NT2/D1 (cell line): ENCODE results near the gene SNCAIP.
A peak's percentile ranks its signal among the peaks of the same experiment; 100 is the strongest.

Source experiments
- DNase-seq: peaks from one replicate; pipeline ENCODE4 v3.0.0-alpha.2; 2011; ENCODE audit warnings: low read depth, low spot score
- H3K27me3 ChIP-seq: 2 replicates; pipeline ENCODE4 v1.6.0; 2011; ENCODE audit warnings: mild to moderate bottlenecking; ENCODE audit not compliant: insufficient read length, insufficient read depth
- H3K36me3 ChIP-seq: 2 replicates; pipeline ENCODE4 v1.6.1; 2011; ENCODE audit warnings: mild to moderate bottlenecking, low read length, mixed read lengths; ENCODE audit not compliant: insufficient read depth, insufficient read length
- H3K4me1 ChIP-seq: 2 replicates; pipeline ENCODE4 v1.5.1; 2011; ENCODE audit not compliant: insufficient read depth, insufficient read length
- H3K4me3 ChIP-seq: 2 replicates; pipeline ENCODE4 v1.5.1; 2011; ENCODE audit warnings: low read depth; ENCODE audit not compliant: insufficient read length
- H3K9ac ChIP-seq: 2 replicates; pipeline ENCODE4 v1.6.0; 2011; ENCODE audit warnings: low read depth; ENCODE audit not compliant: insufficient read length
- H3K9me3 ChIP-seq: 2 replicates; pipeline ENCODE4 v1.5.1; 2011; ENCODE audit warnings: mild to moderate bottlenecking, low read length; ENCODE audit not compliant: insufficient read depth
- SUZ12 ChIP-seq: IDR thresholded peaks from 2 replicates; pipeline ENCODE4 v1.6.1; 2011; ENCODE audit not compliant: insufficient read length, insufficient read depth; ENCODE audit errors: extremely low read depth
- YY1 ChIP-seq: IDR thresholded peaks from 2 replicates; pipeline ENCODE4 v1.6.1; 2011; ENCODE audit not compliant: insufficient read length, insufficient read depth
- ZNF274 ChIP-seq: IDR thresholded peaks from 2 replicates; pipeline ENCODE4 v1.6.1; 2011; ENCODE audit warnings: mild to moderate bottlenecking, low read depth, low read length

Gene SNCAIP

GRCh38 chr5:122287101-122287500 is 24.9 kb upstream of the SNCAIP start:
- Histone ChIP-seq H3K4me3 (no peak overlapping the region), H3K4me1 (peaks cover 2% of the 10 kb centered on the region), H3K9ac (peak overlapping the region; percentile 51), H3K36me3 (no peaks in the 10 kb centered on the region), H3K27me3 (no peaks in the 10 kb centered on the region), H3K9me3 (peaks cover 3% of the 10 kb centered on the region; the same call in 1 of the 2 replicates)
- TF ChIP-seq SUZ12 (no peak), ZNF274 (no peak), YY1 (no peak)
- no peak for DNase-seq

GRCh38 chr5:122291000-122291901 is 20.8 kb upstream of the SNCAIP start:
- Histone ChIP-seq H3K4me3 (no peak overlapping the region), H3K9ac (no peak overlapping the region), H3K36me3 (no peaks in the 10 kb centered on the region), H3K27me3 (no peaks in the 10 kb centered on the region), H3K4me1 (no peaks in the 10 kb centered on the region), H3K9me3 (no peaks in the 10 kb centered on the region)
- TF ChIP-seq ZNF274 (no peak), YY1 (no peak), SUZ12 (no peak)
- DNase-seq, result no peak

GRCh38 chr5:122292332-122292731 is 19.7 kb upstream of the SNCAIP start:
- no peak overlapping the region for H3K4me3 ChIP-seq
- no peaks in the 10 kb centered on the region for H3K9me3 ChIP-seq
- H3K36me3 ChIP-seq, result no peaks in the 10 kb centered on the region
- H3K4me1 ChIP-seq, result no peaks in the 10 kb centered on the region
- H3K27me3 ChIP-seq, result no peaks in the 10 kb centered on the region
- TF ChIP-seq ZNF274 (no peak), YY1 (no peak), SUZ12 (no peak)
- no peak for DNase-seq
- no peak overlapping the region for H3K9ac ChIP-seq

GRCh38 chr5:122295138-122295537 is 16.9 kb upstream of the SNCAIP start:
- Histone ChIP-seq H3K36me3 (no peaks in the 10 kb centered on the region), H3K9ac (no peak overlapping the region), H3K4me3 (no peak overlapping the region), H3K9me3 (no peaks in the 10 kb centered on the region), H3K4me1 (no peaks in the 10 kb centered on the region), H3K27me3 (no peaks in the 10 kb centered on the region)
- DNase-seq, result no peak
- TF ChIP-seq SUZ12 (no peak), YY1 (no peak), ZNF274 (no peak)

GRCh38 chr5:122296871-122297270 is 15.2 kb upstream of the SNCAIP start:
- TF ChIP-seq ZNF274 (no peak), SUZ12 (no peak), YY1 (no peak)

GRCh38 chr5:122297587-122298298 is 14.3 kb upstream of the SNCAIP start:
- Histone ChIP-seq H3K36me3 (no peaks in the 10 kb centered on the region), H3K9me3 (no peaks in the 10 kb centered on the region), H3K9ac (no peak overlapping the region), H3K4me3 (no peak overlapping the region), H3K27me3 (no peaks in the 10 kb centered on the region), H3K4me1 (no peaks in the 10 kb centered on the region)
- TF ChIP-seq YY1 (no peak), ZNF274 (no peak), SUZ12 (no peak)
- DNase-seq, result no peak

More at GRCh38 chr5:122296871-122297270, 15.2 kb upstream of the SNCAIP start:
- DNase-seq, result no peak
- no peak overlapping the region for H3K9ac ChIP-seq
- no peaks in the 10 kb centered on the region for H3K9me3 ChIP-seq
- no peaks in the 10 kb centered on the region for H3K4me1 ChIP-seq
- no peaks in the 10 kb centered on the region for H3K36me3 ChIP-seq
- no peak overlapping the region for H3K4me3 ChIP-seq
- no peaks in the 10 kb centered on the region for H3K27me3 ChIP-seq

GRCh38 chr5:122300374-122300773 is 11.7 kb upstream of the SNCAIP start:
- no peak for TF ChIP-seq SUZ12
- no peak for DNase-seq
- no peaks in the 10 kb centered on the region for H3K4me1 ChIP-seq
- H3K4me3 ChIP-seq, result no peak overlapping the region
- H3K36me3 ChIP-seq, result no peaks in the 10 kb centered on the region
- no peak overlapping the region for H3K9ac ChIP-seq
- H3K9me3 ChIP-seq, result no peaks in the 10 kb centered on the region
- no peaks in the 10 kb centered on the region for H3K27me3 ChIP-seq

- Histone ChIP-seq H3K4me1 (no peaks in the 10 kb centered on the region), H3K36me3 (no peaks in the 10 kb centered on the region), H3K9ac (no peak overlapping the region), H3K4me3 (no peak overlapping the region), H3K9me3 (no peaks in the 10 kb centered on the region), H3K27me3 (no peaks in the 10 kb centered on the region)
- DNase-seq, result no peak
- no peak for TF ChIP-seq SUZ12
- TF ChIP-seq ZNF274, result no peak
- no peak for TF ChIP-seq YY1
Observed at GRCh38 chr5:122301016-122301415, 11.0 kb upstream of the SNCAIP start.
